Measurements from ENCODE around the gene GATB.

- TF ChIP-seq POLR2A (IDR thresholded peaks at IDR 0.05) (no peak), CTCF (IDR thresholded peaks at IDR 0.05) (no peak), POLR2AphosphoS5 (IDR thresholded peaks at IDR 0.05) (no peak)
Observed at GRCh38 chr4:151708100-151708499, 52.7 kb downstream of the GATB start.
